Activated naive CD8-positive, alpha-beta T cell treated with anti-CD3 and anti-CD28 coated beads, Interleukin-2, amount 50 U/mL, for 24 hours (primary cell): ENCODE results near the gene PPP1R36.
"Not testable (repeated sequence)": the region's sequence is repeated elsewhere in the genome, so short reads cannot be mapped to it uniquely, and the experiment has no call there.

Source experiments
- ATAC-seq: fragments of 150-1000 bp; cut with Tn5 transposase; one replicate; pipeline ENCODE4 v1.10.0; 2021
- DNase-seq: peaks from one replicate; pipeline ENCODE4 v3.0.0; 2021
- H3K27ac Mint-ChIP-seq: one replicate; pipeline ENCODE4 v1.8.0; 2021; ENCODE audit warnings: mild to moderate bottlenecking, mixed read lengths
- H3K27me3 Mint-ChIP-seq: one replicate; pipeline ENCODE4 v1.8.0; 2021; ENCODE audit warnings: mixed read lengths
- H3K36me3 Mint-ChIP-seq: one replicate; pipeline ENCODE4 v1.8.0; 2021; ENCODE audit warnings: low read depth, mixed read lengths
- H3K4me1 Mint-ChIP-seq: one replicate; pipeline ENCODE4 v1.8.0; 2021; ENCODE audit warnings: mixed read lengths
- H3K4me3 Mint-ChIP-seq: one replicate; pipeline ENCODE4 v1.8.0; 2021; ENCODE audit warnings: mild to moderate bottlenecking, moderate library complexity, mixed read lengths
- H3K9me3 Mint-ChIP-seq: one replicate; pipeline ENCODE4 v1.8.0; 2021; ENCODE audit warnings: mixed read lengths

PPP1R36 gene

GRCh38 chr14:64541261-64541971, 8.3 kb upstream of the PPP1R36 start:
- Mint-ChIP-seq H3K4me3 (peak overlapping the region; percentile 89), H3K9me3 (no peaks in the 10 kb centered on the region), H3K27ac (no peak overlapping the region), H3K4me1 (peaks cover 33% of the 10 kb centered on the region), H3K27me3 (peaks cover 33% of the 10 kb centered on the region), H3K36me3 (peaks cover 10% of the 10 kb centered on the region)
- no peak for ATAC-seq
- peak; percentile 5 for DNase-seq

DNA sequence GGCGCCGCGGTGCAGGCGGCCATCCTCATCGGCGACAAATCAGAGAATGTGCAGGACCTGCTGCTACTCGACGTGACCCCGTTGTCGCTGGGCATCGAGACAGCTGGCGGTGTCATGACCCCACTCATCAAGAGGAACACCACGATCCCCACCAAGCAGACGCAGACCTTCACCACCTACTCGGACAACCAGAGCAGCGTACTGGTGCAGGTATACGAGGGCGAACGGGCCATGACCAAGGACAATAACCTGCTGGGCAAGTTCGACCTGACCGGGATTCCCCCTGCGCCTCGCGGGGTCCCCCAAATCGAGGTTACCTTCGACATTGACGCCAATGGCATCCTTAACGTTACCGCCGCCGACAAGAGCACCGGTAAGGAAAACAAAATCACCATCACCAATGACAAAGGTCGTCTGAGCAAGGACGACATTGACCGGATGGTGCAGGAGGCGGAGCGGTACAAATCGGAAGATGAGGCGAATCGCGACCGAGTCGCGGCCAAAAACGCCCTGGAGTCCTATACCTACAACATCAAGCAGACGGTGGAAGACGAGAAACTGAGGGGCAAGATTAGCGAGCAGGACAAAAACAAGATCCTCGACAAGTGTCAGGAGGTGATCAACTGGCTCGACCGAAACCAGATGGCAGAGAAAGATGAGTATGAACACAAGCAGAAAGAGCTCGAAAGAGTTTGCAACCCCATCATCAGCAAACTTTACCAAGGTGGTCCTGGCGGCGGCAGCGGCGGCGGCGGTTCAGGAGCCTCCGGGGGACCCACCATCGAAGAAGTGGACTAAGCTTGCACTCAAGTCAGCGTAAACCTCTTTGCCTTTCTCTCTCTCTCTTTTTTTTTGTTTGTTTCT, 7.6 kb upstream of the PPP1R36 start:
- H3K4me3 Mint-ChIP-seq: peak overlapping the region; percentile 65
- H3K4me1 Mint-ChIP-seq: peaks cover 33% of the 10 kb centered on the region
- ATAC-seq (no peak), DNase-seq (no peak)
- H3K27ac Mint-ChIP-seq: no peak overlapping the region
- peaks cover 10% of the 10 kb centered on the region for H3K36me3 Mint-ChIP-seq
- H3K9me3 Mint-ChIP-seq: no peaks in the 10 kb centered on the region
- H3K27me3 Mint-ChIP-seq: peaks cover 31% of the 10 kb centered on the region

GRCh38 chr14:64542836-64543201, 6.9 kb upstream of the PPP1R36 start:
- H3K27ac Mint-ChIP-seq: no peak overlapping the region
- DNase-seq: no peak
- H3K4me3 Mint-ChIP-seq: peak overlapping the region; percentile 65
- no peaks in the 10 kb centered on the region for H3K9me3 Mint-ChIP-seq
- ATAC-seq: no peak
- peaks cover 10% of the 10 kb centered on the region for H3K36me3 Mint-ChIP-seq
- peaks cover 31% of the 10 kb centered on the region for H3K27me3 Mint-ChIP-seq
- H3K4me1 Mint-ChIP-seq: peaks cover 33% of the 10 kb centered on the region

DNA sequence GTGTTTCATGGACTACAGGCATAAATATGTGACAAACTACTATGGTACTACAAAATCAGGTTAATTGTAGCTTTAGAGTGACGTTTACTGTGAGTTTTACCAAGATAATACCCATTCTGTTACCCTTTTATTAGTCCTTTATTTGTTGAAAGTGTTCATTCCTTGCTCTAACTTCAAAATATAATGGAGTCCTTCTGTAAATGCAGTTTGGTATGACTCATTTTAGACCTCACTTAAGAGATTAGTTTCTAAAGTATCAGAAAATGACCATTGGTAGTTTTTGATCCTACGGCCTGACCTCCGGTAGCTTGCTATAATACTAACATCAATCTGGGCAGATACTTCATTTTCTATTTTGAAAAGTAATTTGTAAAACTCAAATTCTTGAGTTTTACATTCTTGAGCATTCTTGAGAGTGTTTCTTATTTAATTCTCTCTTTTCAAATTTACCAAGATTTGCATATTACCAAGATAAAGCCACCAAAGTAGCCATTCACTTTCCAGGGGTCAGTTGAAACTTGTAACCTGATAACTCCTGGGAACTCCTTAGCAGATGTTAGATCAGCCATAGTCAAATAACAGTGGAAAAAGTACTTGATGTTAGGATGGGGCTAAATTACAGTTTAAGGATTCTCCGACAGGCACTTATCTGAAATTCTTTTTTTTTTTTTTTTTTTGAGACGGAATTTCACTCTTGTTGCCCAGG, 5.0 kb upstream of the PPP1R36 start:
- peaks cover 33% of the 10 kb centered on the region for H3K4me1 Mint-ChIP-seq
- H3K27ac Mint-ChIP-seq: no peak overlapping the region
- DNase-seq (no peak), ATAC-seq (no peak)
- no peaks in the 10 kb centered on the region for H3K9me3 Mint-ChIP-seq
- H3K4me3 Mint-ChIP-seq: no peak overlapping the region
- H3K36me3 Mint-ChIP-seq: peaks cover 10% of the 10 kb centered on the region
- H3K27me3 Mint-ChIP-seq: peaks cover 31% of the 10 kb centered on the region

DNA sequence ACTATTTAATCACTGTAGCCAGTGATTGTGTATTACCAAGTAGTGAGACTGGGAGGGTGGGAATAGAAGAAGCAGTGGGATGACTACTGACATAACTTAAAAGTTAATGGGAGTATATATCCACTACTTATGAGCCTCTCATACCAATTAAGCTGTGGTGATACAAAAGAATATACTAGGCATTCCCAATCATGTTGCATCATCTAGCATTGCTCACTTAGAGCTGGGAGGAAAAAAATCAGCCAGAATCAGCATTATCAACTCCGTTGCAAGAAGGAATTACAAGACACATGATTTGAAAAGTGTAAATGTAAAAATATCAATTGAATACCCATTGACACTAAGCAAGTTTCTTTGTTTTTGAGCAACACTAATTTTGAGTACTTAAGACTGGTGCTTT, 745 bp upstream of the PPP1R36 start:
- H3K27me3 Mint-ChIP-seq: peaks cover 20% of the 10 kb centered on the region

GRCh38 chr14:64550621-64551333, 1.0 kb downstream of the PPP1R36 start:
- Mint-ChIP-seq H3K4me3 (peak overlapping the region; percentile 1), H3K36me3 (no peaks in the 10 kb centered on the region), H3K4me1 (peaks cover 11% of the 10 kb centered on the region), H3K9me3 (no peaks in the 10 kb centered on the region), H3K27me3 (peaks cover 22% of the 10 kb centered on the region), H3K27ac (no peak overlapping the region)
- DNase-seq (no peak), ATAC-seq (no peak)

More for the DNA sequence above, 745 bp upstream of the PPP1R36 start:
- H3K9me3 Mint-ChIP-seq: no peaks in the 10 kb centered on the region
- peaks cover 11% of the 10 kb centered on the region for H3K4me1 Mint-ChIP-seq
- H3K4me3 Mint-ChIP-seq: peak overlapping the region; percentile 33
- ATAC-seq (no peak), DNase-seq (no peak)
- H3K36me3 Mint-ChIP-seq: no peaks in the 10 kb centered on the region
- H3K27ac Mint-ChIP-seq: no peak overlapping the region

- Mint-ChIP-seq H3K36me3 (no peaks in the 10 kb centered on the region), H3K4me1 (peaks cover 5% of the 10 kb centered on the region), H3K27ac (no peak overlapping the region), H3K27me3 (peaks cover 19% of the 10 kb centered on the region), H3K4me3 (no peak overlapping the region), H3K9me3 (no peaks in the 10 kb centered on the region)
- ATAC-seq: no peak
- no peak for DNase-seq
Observed at GRCh38 chr14:64554556-64554955, 4.8 kb downstream of the PPP1R36 start.

- no peak overlapping the region for H3K27ac Mint-ChIP-seq
- no peaks in the 10 kb centered on the region for H3K4me1 Mint-ChIP-seq
- no peak overlapping the region for H3K4me3 Mint-ChIP-seq
- H3K27me3 Mint-ChIP-seq: peaks cover 6% of the 10 kb centered on the region
- no peaks in the 10 kb centered on the region for H3K9me3 Mint-ChIP-seq
- H3K36me3 Mint-ChIP-seq: no peaks in the 10 kb centered on the region
- ATAC-seq (no peak), DNase-seq (no peak)
Observed at GRCh38 chr14:64556526-64556925, 6.8 kb downstream of the PPP1R36 start.

DNA sequence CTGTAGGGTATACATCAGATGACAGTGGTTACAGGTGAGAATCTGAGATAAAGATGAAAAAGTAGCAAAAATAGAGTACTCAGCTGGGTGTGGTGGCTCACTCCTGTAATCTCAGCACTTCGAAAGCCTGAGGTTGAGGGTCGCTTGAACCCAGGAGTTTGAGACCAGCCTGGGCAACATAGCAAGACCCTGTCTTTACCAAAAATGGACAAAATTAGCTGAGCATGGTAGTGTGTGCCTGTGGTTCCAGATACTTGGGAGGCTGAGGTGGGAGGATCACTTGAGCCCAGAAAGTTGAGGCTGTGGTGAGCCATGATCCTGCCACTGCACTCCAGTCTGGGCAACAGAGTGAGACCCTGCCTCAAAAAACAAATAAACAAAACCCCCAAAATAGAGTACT, 8.5 kb downstream of the PPP1R36 start:
- ATAC-seq, H3K36me3 Mint-ChIP-seq, H3K4me3 Mint-ChIP-seq, H3K27me3 Mint-ChIP-seq, H3K4me1 Mint-ChIP-seq, DNase-seq, H3K27ac Mint-ChIP-seq, H3K9me3 Mint-ChIP-seq: not testable (repeated sequence)

DNA sequence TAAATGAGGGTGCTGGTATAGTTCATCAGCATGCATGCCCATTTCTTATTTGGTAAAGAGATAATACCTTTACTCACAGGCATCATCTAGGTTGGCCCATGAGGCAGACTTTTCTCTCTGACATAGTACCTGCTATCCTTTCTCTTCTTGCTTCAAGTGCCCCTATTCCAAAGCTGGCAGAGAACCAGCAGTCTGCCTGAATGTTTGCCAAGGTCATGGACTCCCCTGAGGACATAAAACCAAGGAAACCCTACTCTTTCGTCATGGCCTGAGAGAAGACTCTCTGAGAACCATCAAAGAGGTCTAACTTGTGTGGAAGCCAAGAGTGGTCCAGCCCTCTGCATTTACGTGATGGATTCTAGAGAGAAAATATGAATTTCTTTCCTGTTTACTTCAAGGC, 11.9 kb downstream of the PPP1R36 start:
- Mint-ChIP-seq H3K4me1 (no peaks in the 10 kb centered on the region), H3K36me3 (no peaks in the 10 kb centered on the region), H3K4me3 (no peak overlapping the region), H3K27me3 (no peaks in the 10 kb centered on the region), H3K9me3 (no peaks in the 10 kb centered on the region), H3K27ac (no peak overlapping the region)
- ATAC-seq (no peak), DNase-seq (no peak)

DNA sequence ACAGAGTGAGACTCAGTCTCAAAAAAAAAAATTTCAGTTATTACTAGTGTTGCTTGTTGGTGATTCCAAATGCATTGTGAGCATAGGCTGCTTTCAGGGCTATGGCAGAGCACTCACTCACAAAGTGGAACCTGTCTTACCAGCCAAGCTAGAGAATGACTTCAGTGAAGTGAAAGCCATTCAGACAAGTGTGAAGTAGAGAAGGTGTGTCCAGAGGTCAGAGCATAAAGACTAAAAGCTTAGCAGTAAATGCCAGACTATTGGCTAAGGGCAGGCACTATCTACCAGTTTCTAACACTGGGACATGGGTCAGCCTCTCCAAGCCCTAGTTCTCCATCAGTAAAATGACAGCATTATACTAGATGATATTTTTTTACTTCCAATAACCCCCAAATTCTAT, 12.7 kb downstream of the PPP1R36 start:
- Mint-ChIP-seq H3K27ac (no peak overlapping the region), H3K4me3 (no peak overlapping the region), H3K27me3 (peaks cover 1% of the 10 kb centered on the region), H3K4me1 (no peaks in the 10 kb centered on the region), H3K9me3 (no peaks in the 10 kb centered on the region), H3K36me3 (no peaks in the 10 kb centered on the region)
- ATAC-seq: no peak
- DNase-seq: no peak

- Mint-ChIP-seq H3K4me3 (no peak overlapping the region), H3K36me3 (no peaks in the 10 kb centered on the region), H3K4me1 (no peaks in the 10 kb centered on the region), H3K27me3 (peaks cover 1% of the 10 kb centered on the region), H3K9me3 (no peaks in the 10 kb centered on the region), H3K27ac (no peak overlapping the region)
- DNase-seq (no peak), ATAC-seq (no peak)
Observed at GRCh38 chr14:64563696-64564095, 13.9 kb downstream of the PPP1R36 start.

DNA sequence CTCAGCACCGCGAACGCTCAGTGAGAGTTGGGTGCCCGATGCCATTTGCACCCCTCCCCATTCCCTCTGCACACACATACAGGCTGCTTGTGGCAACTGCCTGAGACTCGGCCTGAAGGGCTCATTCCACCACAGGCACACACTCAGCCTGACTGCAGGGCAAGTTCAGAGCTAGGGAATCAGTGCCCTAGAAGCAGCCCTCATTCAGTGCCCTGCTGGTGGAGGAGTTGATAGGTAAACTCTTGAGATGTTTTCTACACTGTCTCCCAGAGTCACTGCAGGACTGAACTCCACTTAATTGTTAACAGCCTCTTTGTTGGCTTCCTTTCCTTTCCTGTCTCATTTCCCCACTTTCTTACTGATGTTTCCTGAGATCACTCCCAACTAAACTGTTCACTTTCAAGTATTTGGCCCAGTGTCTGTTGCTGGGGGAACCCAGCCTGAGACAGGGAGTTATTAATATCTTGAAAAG, 16.9 kb downstream of the PPP1R36 start:
- DNase-seq (no peak), ATAC-seq (no peak)
- H3K4me3 Mint-ChIP-seq: no peak overlapping the region
- H3K9me3 Mint-ChIP-seq: no peaks in the 10 kb centered on the region
- no peak overlapping the region for H3K27ac Mint-ChIP-seq
- peaks cover 1% of the 10 kb centered on the region for H3K27me3 Mint-ChIP-seq
- no peaks in the 10 kb centered on the region for H3K36me3 Mint-ChIP-seq
- no peaks in the 10 kb centered on the region for H3K4me1 Mint-ChIP-seq

DNA sequence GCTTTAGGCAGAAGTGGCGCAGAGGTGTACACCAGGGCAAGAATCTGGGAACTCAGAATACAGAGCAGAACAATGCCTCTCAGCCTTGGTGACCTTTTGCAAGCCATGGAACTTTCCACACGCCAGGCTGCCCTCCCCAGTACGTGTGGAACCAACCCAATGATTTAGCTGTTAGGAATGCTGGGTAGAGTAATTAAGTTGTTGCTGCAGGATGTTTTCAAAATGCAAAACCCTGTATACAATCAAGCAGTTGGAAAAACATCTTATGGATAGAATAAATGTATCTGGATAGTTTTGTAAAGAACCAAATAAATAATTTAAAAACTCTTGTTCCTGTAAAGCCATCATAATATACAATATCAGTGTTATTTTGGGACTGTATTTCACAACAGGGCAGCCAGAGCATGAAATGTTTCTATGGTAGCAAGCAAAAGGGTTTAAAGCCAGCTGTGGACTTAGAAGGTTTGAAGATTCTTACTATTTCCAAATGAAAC, 19.4 kb downstream of the PPP1R36 start:
- Mint-ChIP-seq H3K36me3 (no peaks in the 10 kb centered on the region), H3K9me3 (no peaks in the 10 kb centered on the region), H3K27ac (no peak overlapping the region), H3K4me1 (no peaks in the 10 kb centered on the region), H3K4me3 (no peak overlapping the region), H3K27me3 (peaks cover 1% of the 10 kb centered on the region)
- no peak for DNase-seq
- no peak for ATAC-seq
